ENCODE data around the gene UGT2B10.

- TF ChIP-seq, protein P1, sequence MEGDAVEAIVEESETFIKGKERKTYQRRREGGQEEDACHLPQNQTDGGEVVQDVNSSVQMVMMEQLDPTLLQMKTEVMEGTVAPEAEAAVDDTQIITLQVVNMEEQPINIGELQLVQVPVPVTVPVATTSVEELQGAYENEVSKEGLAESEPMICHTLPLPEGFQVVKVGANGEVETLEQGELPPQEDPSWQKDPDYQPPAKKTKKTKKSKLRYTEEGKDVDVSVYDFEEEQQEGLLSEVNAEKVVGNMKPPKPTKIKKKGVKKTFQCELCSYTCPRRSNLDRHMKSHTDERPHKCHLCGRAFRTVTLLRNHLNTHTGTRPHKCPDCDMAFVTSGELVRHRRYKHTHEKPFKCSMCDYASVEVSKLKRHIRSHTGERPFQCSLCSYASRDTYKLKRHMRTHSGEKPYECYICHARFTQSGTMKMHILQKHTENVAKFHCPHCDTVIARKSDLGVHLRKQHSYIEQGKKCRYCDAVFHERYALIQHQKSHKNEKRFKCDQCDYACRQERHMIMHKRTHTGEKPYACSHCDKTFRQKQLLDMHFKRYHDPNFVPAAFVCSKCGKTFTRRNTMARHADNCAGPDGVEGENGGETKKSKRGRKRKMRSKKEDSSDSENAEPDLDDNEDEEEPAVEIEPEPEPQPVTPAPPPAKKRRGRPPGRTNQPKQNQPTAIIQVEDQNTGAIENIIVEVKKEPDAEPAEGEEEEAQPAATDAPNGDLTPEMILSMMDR (IDR thresholded peaks at IDR 0.05) = no peak
- no peak for TF ChIP-seq EP300 (IDR thresholded peaks at IDR 0.05)
Observed at GRCh38 chr4:68869274-68869773, 53.5 kb downstream of the UGT2B10 start.
